HEK293 (cell line): ENCODE measurements around the gene CAMP.

Source experiments
- CTCF ChIA-PET: fragments of 350-600 bp; formaldehyde crosslinking; extraction: SDS; loops from one replicate; lab custom pipeline; 2021; ENCODE audit warnings: antibody characterized with exemption; lab: Yijun Ruan, JAX
- POLR2A ChIA-PET: fragments of 300-600 bp; formaldehyde crosslinking; extraction: SDS; loops from one replicate; lab custom pipeline; 2020; ENCODE audit warnings: antibody characterized with exemption, inconsistent platforms; lab: Yijun Ruan, JAX
- H3K27ac ChIP-seq: fragments of 200-500 bp; sonication (Bioruptor generic); 2 replicates; pipeline ENCODE4 v1.5.1; 2014; ENCODE audit warnings: low read depth, low read length, control low read depth, inconsistent platforms; ENCODE audit errors: extremely low read depth
- H3K36me3 ChIP-seq, 2 experiments: fragments of 200-500 bp in 1 of 2; sonication (Bioruptor generic) in 1 of 2; 1 replicate in 1 of 2; 2 replicates in 1 of 2; pipeline ENCODE4 v1.5.1; 2014 to 2017; ENCODE audit warnings: inconsistent platforms in 2 of 2, low read length in 2 of 2; ENCODE audit not compliant: control insufficient read depth in 2 of 2, insufficient read depth in 1 of 2
- H3K4me1 ChIP-seq: fragments of 200-500 bp; sonication (Bioruptor generic); 2 replicates; pipeline ENCODE4 v1.5.1; 2014; ENCODE audit warnings: mild to moderate bottlenecking, low read length, inconsistent platforms; ENCODE audit not compliant: control insufficient read depth, insufficient read depth
- H3K4me3 ChIP-seq: 2 replicates; pipeline ENCODE4 v1.5.1; 2011; ENCODE audit warnings: low read depth, mild to moderate bottlenecking, control low read depth, low read length, moderate library complexity
- H3K9me3 ChIP-seq: fragments of 200-500 bp; sonication (Bioruptor generic); 2 replicates; pipeline ENCODE4 v1.5.1; 2014; ENCODE audit warnings: low read depth, low read length, inconsistent platforms; ENCODE audit not compliant: control insufficient read depth, insufficient read depth
- BCL6B ChIP-seq: fragments of 450-650 bp; formaldehyde crosslinking; IDR thresholded peaks from 2 replicates; pipeline ENCODE4 v1.5.1; 2017; ENCODE audit warnings: missing biosample characterization, missing genetic modification characterization
- FEZF1 ChIP-seq: fragments of 450-650 bp; formaldehyde crosslinking; IDR thresholded peaks from 2 replicates; pipeline ENCODE4 v1.5.1; 2016; ENCODE audit warnings: missing biosample characterization, missing genetic modification characterization
- HOXC10 ChIP-seq: sonication (generic); formaldehyde crosslinking; IDR thresholded peaks from 2 replicates; pipeline ENCODE4 v1.8.1; 2023; ENCODE audit warnings: mild to moderate bottlenecking, missing genetic modification reagents
- IKZF3 ChIP-seq: fragments of 450-650 bp; IDR thresholded peaks from 2 replicates; pipeline ENCODE4 v1.5.0; 2018; ENCODE audit warnings: missing biosample characterization, mild to moderate bottlenecking, missing genetic modification characterization, moderate library complexity
- SCRT2 ChIP-seq: fragments of 450-650 bp; formaldehyde crosslinking; IDR thresholded peaks from 2 replicates; pipeline ENCODE4 v1.5.1; 2016; ENCODE audit warnings: missing biosample characterization, missing genetic modification characterization
- YY1 ChIP-seq: fragments of 450-650 bp; formaldehyde crosslinking; IDR thresholded peaks from 2 replicates; pipeline ENCODE4 v1.5.1; 2018; ENCODE audit warnings: missing biosample characterization, missing genetic modification characterization
- ZBTB7A ChIP-seq: fragments of 450-650 bp; formaldehyde crosslinking; IDR thresholded peaks from 2 replicates; pipeline ENCODE4 v1.5.1; 2016; ENCODE audit warnings: low read depth, missing biosample characterization, missing genetic modification characterization
- ZNF10 ChIP-seq: fragments of 450-650 bp; formaldehyde crosslinking; IDR thresholded peaks from 2 replicates; pipeline ENCODE4 v1.5.1; 2017; ENCODE audit warnings: missing biosample characterization, missing genetic modification characterization
- ZNF114 ChIP-seq: fragments of 450-650 bp; formaldehyde crosslinking; IDR thresholded peaks from 2 replicates; pipeline ENCODE4 v1.5.0; 2017; ENCODE audit warnings: missing biosample characterization, missing genetic modification characterization
- ZNF184 ChIP-seq: fragments of 450-650 bp; IDR thresholded peaks from 2 replicates; pipeline ENCODE4 v1.5.1; 2018; ENCODE audit warnings: missing biosample characterization, mild to moderate bottlenecking, missing genetic modification characterization
- ZNF324 ChIP-seq: fragments of 450-650 bp; formaldehyde crosslinking; IDR thresholded peaks from 2 replicates; pipeline ENCODE4 v1.5.1; 2016; ENCODE audit warnings: missing biosample characterization, missing genetic modification characterization
- ZNF335 ChIP-seq: fragments of 450-650 bp; formaldehyde crosslinking; conservative IDR thresholded peaks from 2 replicates; pipeline ENCODE4 v1.5.1; 2016; ENCODE audit warnings: missing biosample characterization, missing genetic modification characterization
- ZNF394 ChIP-seq: fragments of 450-650 bp; formaldehyde crosslinking; IDR thresholded peaks from 2 replicates; pipeline ENCODE4 v1.5.1; 2016; ENCODE audit warnings: missing biosample characterization, missing genetic modification characterization, mild to moderate bottlenecking, moderate library complexity, borderline replicate concordance
- ZNF398 ChIP-seq: fragments of 450-650 bp; formaldehyde crosslinking; IDR thresholded peaks from 2 replicates; pipeline ENCODE4 v1.5.1; 2017; ENCODE audit warnings: missing biosample characterization, missing genetic modification characterization
- ZNF416 ChIP-seq: fragments of 450-650 bp; formaldehyde crosslinking; IDR thresholded peaks from 2 replicates; pipeline ENCODE4 v1.5.1; 2016; ENCODE audit warnings: missing biosample characterization, missing genetic modification characterization
- ZNF449 ChIP-seq: fragments of 450-650 bp; formaldehyde crosslinking; IDR thresholded peaks from 2 replicates; pipeline ENCODE4 v1.5.1; 2017; ENCODE audit warnings: missing biosample characterization, mild to moderate bottlenecking, missing genetic modification characterization, moderate library complexity
- ZNF514 ChIP-seq: fragments of 450-650 bp; formaldehyde crosslinking; IDR thresholded peaks from 2 replicates; pipeline ENCODE4 v1.5.1; 2016; ENCODE audit warnings: missing biosample characterization, missing genetic modification characterization
- ZNF548 ChIP-seq: fragments of 450-650 bp; formaldehyde crosslinking; IDR thresholded peaks from 2 replicates; pipeline ENCODE4 v1.5.1; 2016; ENCODE audit warnings: missing biosample characterization, missing genetic modification characterization
- ZNF639 ChIP-seq: fragments of 450-650 bp; formaldehyde crosslinking; IDR thresholded peaks from 2 replicates; pipeline ENCODE4 v1.5.1; 2016; ENCODE audit warnings: missing biosample characterization, missing genetic modification characterization
- ZNF658 ChIP-seq: fragments of 450-650 bp; formaldehyde crosslinking; IDR thresholded peaks from 2 replicates; pipeline ENCODE4; 2016; ENCODE audit warnings: missing biosample characterization, missing genetic modification characterization
- ZNF664 ChIP-seq: fragments of 450-650 bp; formaldehyde crosslinking; IDR thresholded peaks from 2 replicates; pipeline ENCODE4 v1.5.1; 2016; ENCODE audit warnings: missing biosample characterization, missing genetic modification characterization
- ZNF747 ChIP-seq: fragments of 450-650 bp; formaldehyde crosslinking; IDR thresholded peaks from 2 replicates; pipeline ENCODE4 v1.5.1; 2016; ENCODE audit warnings: missing biosample characterization, missing genetic modification characterization
- ZNF777 ChIP-seq: fragments of 450-650 bp; formaldehyde crosslinking; IDR thresholded peaks from 2 replicates; pipeline ENCODE4 v1.5.1; 2017; ENCODE audit warnings: missing biosample characterization, missing genetic modification characterization, borderline replicate concordance
- ZNF785 ChIP-seq: fragments of 450-650 bp; formaldehyde crosslinking; IDR thresholded peaks from 2 replicates; pipeline ENCODE4 v1.5.1; 2016; ENCODE audit warnings: missing biosample characterization, missing genetic modification characterization

The CAMP gene

GRCh38 chr3:48241796-48242455 is 18.6 kb downstream of the CAMP start:
- no peak overlapping the region; the same call in 1 of the 2 replicates for H3K27ac ChIP-seq

GRCh38 chr3:48243886-48244285 is 20.6 kb downstream of the CAMP start:
- TF ChIP-seq ZNF449 (no peak), ZNF184 (tag by site-specific recombination) (no peak), ZNF514 (tag by site-specific recombination) (no peak), YY1 (tag by site-specific recombination) (no peak), ZNF335 (tag by site-specific recombination) (peak; percentile 48), IKZF3 (tag by site-specific recombination) (no peak), ZNF398 (no peak), ZNF10 (no peak), BCL6B (tag by site-specific recombination) (no peak), FEZF1 (peak; percentile 12; the same call in 1 of the 2 replicates), ZBTB7A (tag by site-specific recombination) (no peak), HOXC10 (CRISPR knock-in tag) (no peak), ZNF548 (no peak), ZNF394 (tag by site-specific recombination) (no peak), ZNF324 (tag by site-specific recombination) (no peak), ZNF747 (tag by site-specific recombination) (no peak), SCRT2 (tag by site-specific recombination) (peak; percentile 11; the same call in 1 of the 2 replicates), ZNF114 (tag by site-specific recombination) (no peak), ZNF658 (tag by site-specific recombination) (no peak), ZNF664 (tag by site-specific recombination) (no peak), ZNF777 (tag by site-specific recombination) (no peak)
- no peaks in the 10 kb centered on the region for H3K9me3 ChIP-seq
- POLR2A ChIA-PET, result interaction anchor here (0.5 to 0.6 kb wide), 3 partner anchors 11 to 203 kb away, joined by 3 to 4 read pairs (median 3); partner anchors contain the start of gene ATRIP
- CTCF ChIA-PET, result interaction anchor here (0.6 to 1.3 kb wide), 3 partner anchors 11 to 192 kb away, joined by 3 to 5 read pairs (median 3); no protein-coding TSS in a partner anchor
- H3K36me3 ChIP-seq, result peaks cover 0 to 28% of the 10 kb centered on the region in 2 experiments; a peak in 2 of 3 replicates
- H3K4me3 ChIP-seq, result no peak overlapping the region
- no peak overlapping the region for H3K27ac ChIP-seq
- H3K4me1 ChIP-seq, result no peaks in the 10 kb centered on the region

More at GRCh38 chr3:48241796-48242455, 18.6 kb downstream of the CAMP start:
- Histone ChIP-seq H3K9me3 (no peaks in the 10 kb centered on the region), H3K36me3 (peaks cover 0 to 12% of the 10 kb centered on the region in 2 experiments; a peak in 2 of 3 replicates), H3K4me3 (no peak overlapping the region), H3K4me1 (no peaks in the 10 kb centered on the region)
- TF ChIP-seq ZNF639 (tag by site-specific recombination) (no peak), ZNF785 (no peak), ZNF394 (tag by site-specific recombination) (peak; percentile 94), ZNF416 (tag by site-specific recombination) (no peak)
- POLR2A ChIA-PET, result interaction anchor here (0.5 to 1.3 kb wide), 5 partner anchors 12 to 231 kb away, joined by 3 to 5 read pairs (median 4); partner anchors contain the start of genes CCDC51 and TMA7
- CTCF ChIA-PET, result interaction anchor here (0.6 kb wide), 1 partner anchor 18 kb away, joined by 3 read pairs; the partner anchor contains the start of gene CAMP
